Measurements from ENCODE around the gene BBS10.

BBS10 gene

GRCh38 chr12:76375470-76375869 is 27.3 kb upstream of the BBS10 start:
- no peak overlapping the region for H3K4me2 ChIP-seq (ENCODE audit: low read length)
- no peak overlapping the region for H2AFZ ChIP-seq (ENCODE audit: insufficient read depth, low read length, poor library complexity)
- no peak overlapping the region for H2BK5ac ChIP-seq (ENCODE audit: low read depth, low read length, poor library complexity)
- H3K27ac ChIP-seq (ENCODE audit: low read depth, low read length) = no peak overlapping the region
- no peak overlapping the region for H4K91ac ChIP-seq (ENCODE audit: low read depth, low read length)
- no peaks in the 10 kb centered on the region for H3K27me3 ChIP-seq (ENCODE audit: insufficient read depth, low read length)
- H2BK120ac ChIP-seq (ENCODE audit: insufficient read depth, low read length, poor library complexity) = no peak overlapping the region
- no peak overlapping the region for H2BK12ac ChIP-seq (ENCODE audit: low read length)
- H4K12ac ChIP-seq (ENCODE audit: low read depth, low read length) = no peak overlapping the region
- no CpG with 5 or more reads among the region's 1 CpG for WGBS (ENCODE audit: extremely low coverage, insufficient coverage, insufficient read length)
- H3K79me1 ChIP-seq (ENCODE audit: low read length) = no peaks in the 10 kb centered on the region
- H3K9me3 ChIP-seq (ENCODE audit: insufficient read depth, low read depth, low read length) = no peaks in the 10 kb centered on the region
- no peak overlapping the region for H3K14ac ChIP-seq (ENCODE audit: low read length)
- H3K23ac ChIP-seq (ENCODE audit: low read length) = no peak overlapping the region
- no peaks in the 10 kb centered on the region for H3K4me1 ChIP-seq (ENCODE audit: control insufficient read depth in 1 of 2, insufficient read depth in 2 of 2, low read length in 2 of 2)
- H3K4me3 ChIP-seq (ENCODE audit: low read depth, low read length) = no peak overlapping the region
- no peak overlapping the region for H2AK5ac ChIP-seq (ENCODE audit: low read length)
- H3K18ac ChIP-seq (ENCODE audit: low read length) = no peak overlapping the region
- no peak overlapping the region for H4K8ac ChIP-seq (ENCODE audit: low read depth, low read length)
- no peaks in the 10 kb centered on the region for H3K79me2 ChIP-seq (ENCODE audit: control insufficient read depth, insufficient read depth, low read length, poor library complexity)
- DNase-seq = no peak
- H3K9ac ChIP-seq (ENCODE audit: low read length) = no peak overlapping the region
- no peak overlapping the region for H3K4ac ChIP-seq (ENCODE audit: low read depth, low read length)
- H3K36me3 ChIP-seq (ENCODE audit: control insufficient read depth in 1 of 2, insufficient read depth in 2 of 2, low read length in 2 of 2) = peaks cover 2 to 7% of the 10 kb centered on the region in 2 experiments

- Histone ChIP-seq H2BK12ac (ENCODE audit: low read length) (no peak overlapping the region), H3K4me1 (ENCODE audit: control insufficient read depth in 1 of 2, insufficient read depth in 2 of 2, low read length in 2 of 2) (no peaks in the 10 kb centered on the region), H3K4ac (ENCODE audit: low read depth, low read length) (no peak overlapping the region), H3K79me2 (ENCODE audit: control insufficient read depth, insufficient read depth, low read length, poor library complexity) (no peaks in the 10 kb centered on the region), H3K27me3 (ENCODE audit: insufficient read depth, low read length) (no peaks in the 10 kb centered on the region), H3K9ac (ENCODE audit: low read length) (no peak overlapping the region), H3K4me2 (ENCODE audit: low read length) (no peak overlapping the region), H4K91ac (ENCODE audit: low read depth, low read length) (no peak overlapping the region), H3K36me3 (ENCODE audit: control insufficient read depth in 1 of 2, insufficient read depth in 2 of 2, low read length in 2 of 2) (peaks cover 2 to 7% of the 10 kb centered on the region in 2 experiments), H3K23ac (ENCODE audit: low read length) (no peak overlapping the region), H3K9me3 (ENCODE audit: insufficient read depth, low read depth, low read length) (no peaks in the 10 kb centered on the region), H2AFZ (ENCODE audit: insufficient read depth, low read length, poor library complexity) (no peak overlapping the region), H4K8ac (ENCODE audit: low read depth, low read length) (no peak overlapping the region), H3K14ac (ENCODE audit: low read length) (no peak overlapping the region), H3K79me1 (ENCODE audit: low read length) (no peaks in the 10 kb centered on the region), H2AK5ac (ENCODE audit: low read length) (no peak overlapping the region), H3K4me3 (ENCODE audit: low read depth, low read length) (no peak overlapping the region), H4K12ac (ENCODE audit: low read depth, low read length) (no peak overlapping the region), H2BK5ac (ENCODE audit: low read depth, low read length, poor library complexity) (no peak overlapping the region), H3K18ac (ENCODE audit: low read length) (no peak overlapping the region), H2BK120ac (ENCODE audit: insufficient read depth, low read length, poor library complexity) (no peak overlapping the region), H3K27ac (ENCODE audit: low read depth, low read length) (no peak overlapping the region)
- DNase-seq = no peak
- WGBS (ENCODE audit: extremely low coverage, insufficient coverage, insufficient read length) = no CpG with 5 or more reads among the region's 1 CpG
These were observed 26.3 kb upstream of the BBS10 start for GRCh38 chr12:76374386-76375020.

DNA sequence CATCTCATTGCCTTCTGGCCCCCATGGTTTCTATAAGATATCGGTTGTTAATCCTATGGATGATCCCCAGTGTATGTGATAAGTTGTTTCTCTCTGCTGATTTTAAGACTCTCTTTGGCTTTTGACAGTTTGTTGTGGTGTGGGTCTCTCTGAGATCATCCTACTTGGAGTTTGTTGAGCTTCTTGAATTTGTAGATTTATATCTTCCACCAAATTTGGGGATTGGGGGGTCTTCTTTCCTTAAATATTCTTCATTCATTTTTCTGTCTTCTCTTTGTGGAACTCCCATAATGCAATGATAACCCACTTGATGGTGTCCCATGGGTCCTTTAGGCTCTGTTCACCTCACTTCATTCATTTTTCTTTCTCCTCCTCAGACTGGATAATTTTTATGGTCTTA is 20.0 kb upstream of the BBS10 start:
- no peaks in the 10 kb centered on the region for H3K4me1 ChIP-seq (ENCODE audit: control insufficient read depth in 1 of 2, insufficient read depth in 2 of 2, low read length in 2 of 2)
- no peak overlapping the region for H4K12ac ChIP-seq (ENCODE audit: low read depth, low read length)
- H2AK5ac ChIP-seq (ENCODE audit: low read length) = no peak overlapping the region
- H3K9ac ChIP-seq (ENCODE audit: low read length) = no peak overlapping the region
- no peaks in the 10 kb centered on the region for H3K9me3 ChIP-seq (ENCODE audit: insufficient read depth, low read depth, low read length)
- H3K18ac ChIP-seq (ENCODE audit: low read length) = no peak overlapping the region
- no peaks in the 10 kb centered on the region for H3K79me1 ChIP-seq (ENCODE audit: low read length)
- H4K91ac ChIP-seq (ENCODE audit: low read depth, low read length) = no peak overlapping the region
- H3K14ac ChIP-seq (ENCODE audit: low read length) = no peak overlapping the region
- DNase-seq = no peak
- no peak overlapping the region for H2BK120ac ChIP-seq (ENCODE audit: insufficient read depth, low read length, poor library complexity)
- no peak overlapping the region for H3K4ac ChIP-seq (ENCODE audit: low read depth, low read length)
- no peak overlapping the region for H3K4me2 ChIP-seq (ENCODE audit: low read length)
- H3K23ac ChIP-seq (ENCODE audit: low read length) = no peak overlapping the region
- H2BK5ac ChIP-seq (ENCODE audit: low read depth, low read length, poor library complexity) = no peak overlapping the region
- H4K8ac ChIP-seq (ENCODE audit: low read depth, low read length) = no peak overlapping the region
- H2AFZ ChIP-seq (ENCODE audit: insufficient read depth, low read length, poor library complexity) = no peak overlapping the region
- H3K36me3 ChIP-seq (ENCODE audit: control insufficient read depth in 1 of 2, insufficient read depth in 2 of 2, low read length in 2 of 2) = peaks cover 6% of the 10 kb centered on the region in 2 experiments
- no peak overlapping the region for H3K27ac ChIP-seq (ENCODE audit: low read depth, low read length)
- H2BK12ac ChIP-seq (ENCODE audit: low read length) = no peak overlapping the region
- no peaks in the 10 kb centered on the region for H3K27me3 ChIP-seq (ENCODE audit: insufficient read depth, low read length)
- no CpG with 5 or more reads among the region's 1 CpG for WGBS (ENCODE audit: extremely low coverage, insufficient coverage, insufficient read length)
- no peaks in the 10 kb centered on the region for H3K79me2 ChIP-seq (ENCODE audit: control insufficient read depth, insufficient read depth, low read length, poor library complexity)
- H3K4me3 ChIP-seq (ENCODE audit: low read depth, low read length) = no peak overlapping the region

- H3K9me3 ChIP-seq (ENCODE audit: insufficient read depth, low read depth, low read length) = no peaks in the 10 kb centered on the region
- no peak overlapping the region for H3K9ac ChIP-seq (ENCODE audit: low read length)
- no peak overlapping the region for H3K18ac ChIP-seq (ENCODE audit: low read length)
- H2AK5ac ChIP-seq (ENCODE audit: low read length) = no peak overlapping the region
- H4K91ac ChIP-seq (ENCODE audit: low read depth, low read length) = no peak overlapping the region
- H3K36me3 ChIP-seq (ENCODE audit: control insufficient read depth in 1 of 2, insufficient read depth in 2 of 2, low read length in 2 of 2) = peaks cover 6% of the 10 kb centered on the region in 2 experiments
- H2BK5ac ChIP-seq (ENCODE audit: low read depth, low read length, poor library complexity) = no peak overlapping the region
- WGBS (ENCODE audit: extremely low coverage, insufficient coverage, insufficient read length) = no CpG with 5 or more reads among the region's 1 CpG
- no peak overlapping the region for H2BK12ac ChIP-seq (ENCODE audit: low read length)
- no peaks in the 10 kb centered on the region for H3K27me3 ChIP-seq (ENCODE audit: insufficient read depth, low read length)
- no peak overlapping the region for H3K23ac ChIP-seq (ENCODE audit: low read length)
- no peak overlapping the region for H3K14ac ChIP-seq (ENCODE audit: low read length)
- H3K4me2 ChIP-seq (ENCODE audit: low read length) = no peak overlapping the region
- H3K79me1 ChIP-seq (ENCODE audit: low read length) = no peaks in the 10 kb centered on the region
- no peak overlapping the region for H3K4ac ChIP-seq (ENCODE audit: low read depth, low read length)
- H2BK120ac ChIP-seq (ENCODE audit: insufficient read depth, low read length, poor library complexity) = no peak overlapping the region
- H3K27ac ChIP-seq (ENCODE audit: low read depth, low read length) = no peak overlapping the region
- no peak overlapping the region for H3K4me3 ChIP-seq (ENCODE audit: low read depth, low read length)
- no peak overlapping the region for H2AFZ ChIP-seq (ENCODE audit: insufficient read depth, low read length, poor library complexity)
- H4K12ac ChIP-seq (ENCODE audit: low read depth, low read length) = no peak overlapping the region
- H3K4me1 ChIP-seq (ENCODE audit: control insufficient read depth in 1 of 2, insufficient read depth in 2 of 2, low read length in 2 of 2) = no peaks in the 10 kb centered on the region
- no peak for DNase-seq
- H3K79me2 ChIP-seq (ENCODE audit: control insufficient read depth, insufficient read depth, low read length, poor library complexity) = no peaks in the 10 kb centered on the region
- no peak overlapping the region for H4K8ac ChIP-seq (ENCODE audit: low read depth, low read length)
These were observed 17.9 kb upstream of the BBS10 start for GRCh38 chr12:76366163-76366562.
